HL-60 (cell line): ENCODE measurements around the gene ZNF423.

ENCODE experiments used
- GABPA ChIP-seq: IDR thresholded peaks from 2 replicates; pipeline ENCODE4 v1.6.1; 2012; ENCODE audit warnings: low read depth
- POLR2AphosphoS5 ChIP-seq: IDR thresholded peaks from 2 replicates; pipeline ENCODE4 v1.6.1; 2012; ENCODE audit warnings: low read depth
- SPI1 ChIP-seq: IDR thresholded peaks from 2 replicates; pipeline ENCODE4 v1.6.1; 2012; ENCODE audit warnings: low read depth, mild to moderate bottlenecking, borderline replicate concordance
- TF ChIP-seq, protein P1 (sequence below): IDR thresholded peaks from one replicate; pipeline ENCODE4 v1.5.1; 2011; ENCODE audit warnings: low read length, control low read depth, inconsistent platforms; ENCODE audit not compliant: insufficient read depth
- TF ChIP-seq, protein P2 (sequence below): IDR thresholded peaks from 2 replicates; pipeline ENCODE4 v1.6.1; 2012; ENCODE audit warnings: low read depth; ENCODE audit not compliant: insufficient replicate concordance

DNA sequence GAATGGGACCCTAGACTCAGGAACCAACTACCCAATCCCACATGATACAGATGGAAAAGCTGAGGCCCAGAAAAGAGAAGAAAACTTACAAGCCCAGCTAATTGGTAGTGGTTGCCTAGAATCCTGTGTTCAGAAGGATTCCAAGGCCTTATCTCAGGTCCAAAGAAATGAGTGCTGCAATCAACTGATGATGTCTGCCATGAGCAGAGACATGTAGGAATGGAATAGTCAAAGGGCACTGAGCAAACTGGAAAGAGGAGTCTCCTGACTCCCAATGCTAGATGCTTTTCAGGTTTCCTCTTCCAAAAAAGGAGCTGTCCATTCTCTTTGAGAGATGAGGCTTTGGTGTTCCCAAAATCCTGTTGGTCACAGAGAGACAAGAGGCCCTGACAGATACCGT lies 210.6 kb downstream of the ZNF423 start:
- TF ChIP-seq, protein P1, sequence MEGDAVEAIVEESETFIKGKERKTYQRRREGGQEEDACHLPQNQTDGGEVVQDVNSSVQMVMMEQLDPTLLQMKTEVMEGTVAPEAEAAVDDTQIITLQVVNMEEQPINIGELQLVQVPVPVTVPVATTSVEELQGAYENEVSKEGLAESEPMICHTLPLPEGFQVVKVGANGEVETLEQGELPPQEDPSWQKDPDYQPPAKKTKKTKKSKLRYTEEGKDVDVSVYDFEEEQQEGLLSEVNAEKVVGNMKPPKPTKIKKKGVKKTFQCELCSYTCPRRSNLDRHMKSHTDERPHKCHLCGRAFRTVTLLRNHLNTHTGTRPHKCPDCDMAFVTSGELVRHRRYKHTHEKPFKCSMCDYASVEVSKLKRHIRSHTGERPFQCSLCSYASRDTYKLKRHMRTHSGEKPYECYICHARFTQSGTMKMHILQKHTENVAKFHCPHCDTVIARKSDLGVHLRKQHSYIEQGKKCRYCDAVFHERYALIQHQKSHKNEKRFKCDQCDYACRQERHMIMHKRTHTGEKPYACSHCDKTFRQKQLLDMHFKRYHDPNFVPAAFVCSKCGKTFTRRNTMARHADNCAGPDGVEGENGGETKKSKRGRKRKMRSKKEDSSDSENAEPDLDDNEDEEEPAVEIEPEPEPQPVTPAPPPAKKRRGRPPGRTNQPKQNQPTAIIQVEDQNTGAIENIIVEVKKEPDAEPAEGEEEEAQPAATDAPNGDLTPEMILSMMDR: no peak
- no peak for TF ChIP-seq SPI1
- TF ChIP-seq POLR2AphosphoS5: no peak
- TF ChIP-seq GABPA: no peak
- TF ChIP-seq, protein P2, sequence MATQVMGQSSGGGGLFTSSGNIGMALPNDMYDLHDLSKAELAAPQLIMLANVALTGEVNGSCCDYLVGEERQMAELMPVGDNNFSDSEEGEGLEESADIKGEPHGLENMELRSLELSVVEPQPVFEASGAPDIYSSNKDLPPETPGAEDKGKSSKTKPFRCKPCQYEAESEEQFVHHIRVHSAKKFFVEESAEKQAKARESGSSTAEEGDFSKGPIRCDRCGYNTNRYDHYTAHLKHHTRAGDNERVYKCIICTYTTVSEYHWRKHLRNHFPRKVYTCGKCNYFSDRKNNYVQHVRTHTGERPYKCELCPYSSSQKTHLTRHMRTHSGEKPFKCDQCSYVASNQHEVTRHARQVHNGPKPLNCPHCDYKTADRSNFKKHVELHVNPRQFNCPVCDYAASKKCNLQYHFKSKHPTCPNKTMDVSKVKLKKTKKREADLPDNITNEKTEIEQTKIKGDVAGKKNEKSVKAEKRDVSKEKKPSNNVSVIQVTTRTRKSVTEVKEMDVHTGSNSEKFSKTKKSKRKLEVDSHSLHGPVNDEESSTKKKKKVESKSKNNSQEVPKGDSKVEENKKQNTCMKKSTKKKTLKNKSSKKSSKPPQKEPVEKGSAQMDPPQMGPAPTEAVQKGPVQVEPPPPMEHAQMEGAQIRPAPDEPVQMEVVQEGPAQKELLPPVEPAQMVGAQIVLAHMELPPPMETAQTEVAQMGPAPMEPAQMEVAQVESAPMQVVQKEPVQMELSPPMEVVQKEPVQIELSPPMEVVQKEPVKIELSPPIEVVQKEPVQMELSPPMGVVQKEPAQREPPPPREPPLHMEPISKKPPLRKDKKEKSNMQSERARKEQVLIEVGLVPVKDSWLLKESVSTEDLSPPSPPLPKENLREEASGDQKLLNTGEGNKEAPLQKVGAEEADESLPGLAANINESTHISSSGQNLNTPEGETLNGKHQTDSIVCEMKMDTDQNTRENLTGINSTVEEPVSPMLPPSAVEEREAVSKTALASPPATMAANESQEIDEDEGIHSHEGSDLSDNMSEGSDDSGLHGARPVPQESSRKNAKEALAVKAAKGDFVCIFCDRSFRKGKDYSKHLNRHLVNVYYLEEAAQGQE: no peak
